Measurements from ENCODE around the gene MED10.

DNA sequence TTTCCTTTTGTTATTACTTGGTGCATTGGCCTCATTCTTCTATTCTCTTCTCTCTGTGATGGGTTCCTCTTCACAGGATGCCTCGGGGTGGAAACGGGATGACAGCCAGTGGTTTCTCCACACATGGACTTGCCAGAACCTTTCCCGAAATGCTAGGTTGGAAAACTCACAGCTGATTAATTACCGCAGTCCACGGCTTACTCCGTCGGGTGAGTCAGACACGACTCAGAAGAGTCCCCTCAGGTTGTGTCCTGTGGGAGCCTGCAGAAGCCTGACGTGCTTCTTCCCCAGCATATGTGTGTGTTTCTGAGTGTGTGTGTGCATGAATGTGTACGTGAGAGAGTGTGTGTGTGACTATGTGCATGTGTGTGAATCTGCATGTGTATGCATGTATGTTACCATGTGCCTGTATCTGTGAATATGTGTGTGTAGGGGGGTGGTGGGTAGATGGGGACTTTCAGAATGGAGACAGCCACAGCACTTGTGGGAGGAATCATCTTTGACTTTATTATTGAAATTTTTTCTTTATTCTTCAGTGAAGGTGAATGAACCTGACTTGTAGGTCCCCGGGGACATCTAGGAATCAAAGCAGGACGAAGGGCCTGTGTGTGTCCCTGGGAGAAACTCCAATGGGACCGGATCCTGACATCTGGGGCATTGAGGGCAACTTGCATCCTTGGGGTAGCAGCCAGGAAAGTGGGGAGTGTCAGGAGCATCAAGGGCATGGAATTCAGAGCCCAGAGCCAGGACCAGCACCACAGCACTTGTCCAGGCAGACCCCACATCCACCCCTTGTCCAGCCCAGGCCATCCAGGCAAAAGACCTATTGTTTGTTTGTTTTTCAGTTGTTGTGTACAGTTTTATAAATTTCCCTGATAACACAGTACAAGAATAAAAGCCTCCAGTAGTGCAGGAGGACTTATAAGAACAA is 21.9 kb upstream of the MED10 start:
- no peak for TF ChIP-seq CTCF (IDR thresholded peaks at IDR 0.05; ENCODE audit: low read depth, low read length)
- no peak for TF ChIP-seq POLR2A (IDR thresholded peaks at IDR 0.05; ENCODE audit: extremely low read depth, insufficient read length)
- no peak for TF ChIP-seq MYC (IDR thresholded peaks at IDR 0.05; ENCODE audit: low read depth, low read length)
- no peak for TF ChIP-seq MAX (IDR thresholded peaks at IDR 0.05; ENCODE audit: low read depth, low read length)

All from NB4 (cell line).